ENCODE measurements around the gene CAV2. TPM values are rescaled to one million over a fixed set of nuclear protein-coding genes. Genes with fewer than 3 reads are reported as not detected.

CAV2 gene
- total and polyA plus RNA-seq, 9 of the 15 experiments (the other 6 are each of a cell fraction or from before 2014, with no cell fraction given): 16.1 to 137 (median 38.3) TPM

- no peak overlapping the region for H3K27ac ChIP-seq (ENCODE audit: extremely low read depth, low read depth, low read length)
- no peak for TF ChIP-seq EZH2 (IDR thresholded peaks at IDR 0.05; ENCODE audit: borderline replicate concordance, low read depth, low read length)
- TF ChIP-seq DDX20 (tag; IDR thresholded peaks at IDR 0.05; ENCODE audit: low read depth): no peak
- TF ChIP-seq RAD21 (CRISPR knock-in tag; conservative IDR thresholded peaks at IDR 0.05 in 1 of 2, IDR thresholded peaks at IDR 0.05 in 1 of 2): peak in 1 of 2 experiments; percentile 10; a peak in 1 of 4 replicates
- 0 out of 2 replicates have a peak, but pooled peaks have one; percentile 13 for TF ChIP-seq EP400 (IDR thresholded peaks at IDR 0.05)
- TF ChIP-seq CTCF (IDR thresholded peaks at IDR 0.05 in 2 of 3, conservative IDR thresholded peaks at IDR 0.05 in 1 of 3; ENCODE audit: insufficient read depth in 2 of 3, low read depth in 1 of 3, low read length in 3 of 3): peak in 1 of 3 experiments; percentile 43; a peak in 2 of 6 replicates
- no peak overlapping the region for H3K4me2 ChIP-seq (ENCODE audit: insufficient read depth, low read length)
- intact Hi-C loops (cut with micrococcal nuclease) (no loop called here), in situ Hi-C loops (cut with MboI) (no loop called here)
- DNase-seq (ENCODE audit: extremely low read depth in 1 of 4, low spot score in 3 of 4): no peak
- H3K4me3 ChIP-seq: no peak overlapping the region
- no peaks in the 10 kb centered on the region for H3K27me3 ChIP-seq (ENCODE audit: control insufficient read depth in 2 of 2, insufficient read depth in 2 of 2, low read length in 2 of 2)
- H4K20me1 ChIP-seq (replicated peaks; ENCODE audit: control insufficient read depth, insufficient read depth, low read length): no peaks in the 10 kb centered on the region
- no peaks in the 10 kb centered on the region for H3K79me2 ChIP-seq (ENCODE audit: control insufficient read depth, insufficient read depth, low read length)
- no peaks in the 10 kb centered on the region for H3K36me3 ChIP-seq (ENCODE audit: control insufficient read depth, insufficient read depth, low read length)
- no peak overlapping the region for H3K9ac ChIP-seq (ENCODE audit: insufficient read depth in 1 of 2, low read depth in 2 of 2, low read length in 2 of 2)
- no peaks in the 10 kb centered on the region for H3K9me1 ChIP-seq (ENCODE audit: control insufficient read depth, insufficient read depth, low read length)
- H2AFZ ChIP-seq (ENCODE audit: low read depth, low read length): no peak overlapping the region
- H3K4me1 ChIP-seq (replicated peaks in 1 of 2; ENCODE audit: control insufficient read depth in 2 of 2, insufficient read depth in 2 of 2, low read length in 2 of 2): peaks cover 6 to 20% of the 10 kb centered on the region in 2 experiments; a peak in 3 of 5 replicates
- H3K9me3 ChIP-seq (replicated peaks; ENCODE audit: control insufficient read depth, insufficient read depth, low read depth, low read length): no peaks in the 10 kb centered on the region
- POLR2A ChIA-PET: no interaction called here
- CTCF ChIA-PET (ENCODE audit: low intra/inter-chr PET ratio): no interaction called here
- FAIRE-seq: no peak
- BruUV-seq (replicated peaks): no TSS peak
- no peak for ATAC-seq
Measured at GRCh38 chr7:116461500-116461899, 38.0 kb upstream of the CAV2 start.

Data from K562 (cell line).